IMR-90 (cell line): ENCODE measurements around the gene LINC01488. TPM values are rescaled to one million over a fixed set of nuclear protein-coding genes. Genes with fewer than 3 reads are reported as not detected.

Experiments
- ATAC-seq: fragments of 200-7000 bp; cut with Tn5 transposase; 2 replicates; pipeline ENCODE4 v1.9.1; 2020; ENCODE audit warnings: low read depth, mild to moderate bottlenecking, moderate library complexity
- BruUV-seq: library from RNA; stranded (reverse); fragments of 400-500 nt; replicated peaks from 2 replicates; lab custom pipeline; 2021; lab: Mats Ljungman, UMichigan
- CTCF ChIA-PET: fragments of 300-600 bp; formaldehyde crosslinking; extraction: SDS; loops from one replicate; lab custom pipeline; 2021; ENCODE audit warnings: antibody characterized with exemption; lab: Yijun Ruan, JAX
- POLR2A ChIA-PET: fragments of 300-600 bp; sonication (Branson Sonifier 250); formaldehyde crosslinking; loops from one replicate; lab custom pipeline; 2022; ENCODE audit warnings: antibody characterized with exemption; ENCODE audit not compliant: unreplicated experiment; lab: Charles Lee
- DNase-seq: peaks from one replicate; pipeline ENCODE4 v3.0.0; 2013
- H2AFZ ChIP-seq: replicated peaks from 2 replicates; pipeline ENCODE3; 2013; ENCODE audit warnings: low read length, mild to moderate bottlenecking; ENCODE audit not compliant: poor library complexity
- H2AK5ac ChIP-seq: 2 replicates; pipeline ENCODE4 v1.6.1; 2013; ENCODE audit warnings: low read depth, low read length, inconsistent platforms
- H2AK9ac ChIP-seq: replicated peaks from 2 replicates; pipeline ENCODE3; 2013; ENCODE audit warnings: mild to moderate bottlenecking, low read depth, low read length, moderate library complexity; ENCODE audit not compliant: poor library complexity
- H2BK120ac ChIP-seq: 2 replicates; pipeline ENCODE4 v1.6.1; 2013; ENCODE audit warnings: low read depth, low read length, inconsistent platforms
- H2BK15ac ChIP-seq: 3 replicates; pipeline ENCODE4 v1.6.1; 2013; ENCODE audit warnings: low read depth, low read length, inconsistent platforms
- H2BK20ac ChIP-seq: 2 replicates; pipeline ENCODE4 v1.6.1; 2013; ENCODE audit warnings: low read depth, mild to moderate bottlenecking, inconsistent platforms, low read length, moderate library complexity
- H2BK5ac ChIP-seq: 2 replicates; pipeline ENCODE4 v1.6.1; 2013; ENCODE audit warnings: mild to moderate bottlenecking, low read depth, low read length, inconsistent platforms; ENCODE audit not compliant: poor library complexity, severe bottlenecking
- H3K14ac ChIP-seq: replicated peaks from 2 replicates; pipeline ENCODE4 v1.6.1; 2013; ENCODE audit warnings: low read depth, low read length, inconsistent platforms
- H3K18ac ChIP-seq: 2 replicates; pipeline ENCODE4 v1.6.1; 2013; ENCODE audit warnings: low read depth, low read length, control low read depth
- H3K23ac ChIP-seq: 2 replicates; pipeline ENCODE4 v1.6.1; 2013; ENCODE audit warnings: low read depth, low read length, inconsistent platforms
- H3K27ac ChIP-seq: 2 replicates; pipeline ENCODE4 v1.5.1; 2013; ENCODE audit warnings: mild to moderate bottlenecking, control low read depth, low read length; ENCODE audit not compliant: insufficient read depth
- H3K27me3 ChIP-seq: 2 replicates; pipeline ENCODE4 v1.6.1; 2013; ENCODE audit warnings: low read length; ENCODE audit not compliant: control insufficient read depth, insufficient read depth
- H3K36me3 ChIP-seq: 2 replicates; pipeline ENCODE4 v1.6.1; 2013; ENCODE audit warnings: low read length, mixed read lengths; ENCODE audit not compliant: control insufficient read depth, insufficient read depth
- H3K4ac ChIP-seq: 2 replicates; pipeline ENCODE4 v1.6.1; 2013; ENCODE audit warnings: low read depth, low read length, inconsistent platforms
- H3K4me1 ChIP-seq: 2 replicates; pipeline ENCODE4 v1.6.1; 2013; ENCODE audit warnings: low read length, mixed read lengths; ENCODE audit not compliant: control insufficient read depth, insufficient read depth
- H3K4me2 ChIP-seq: 2 replicates; pipeline ENCODE4 v1.6.1; 2013; ENCODE audit warnings: low read depth, mild to moderate bottlenecking, control low read depth, low read length, moderate library complexity
- H3K4me3 ChIP-seq: 2 replicates; pipeline ENCODE4 v1.5.1; 2013; ENCODE audit warnings: low read depth, mild to moderate bottlenecking, control low read depth, low read length, moderate library complexity; ENCODE audit not compliant: insufficient read depth
- H3K56ac ChIP-seq: 2 replicates; pipeline ENCODE4 v1.6.1; 2013; ENCODE audit warnings: low read length, inconsistent platforms; ENCODE audit not compliant: insufficient read depth; ENCODE audit errors: extremely low read depth
- H3K79me1 ChIP-seq, 2 experiments: 2 replicates each; pipeline ENCODE4 v1.6.1; 2013; ENCODE audit warnings: low read length in 2 of 2, inconsistent platforms in 1 of 2, low read depth in 1 of 2
- H3K9ac ChIP-seq: 2 replicates; pipeline ENCODE4 v1.6.1; 2013; ENCODE audit warnings: low read depth, low read length, control low read depth
- H3K9me1 ChIP-seq: 2 replicates; pipeline ENCODE4 v1.6.1; 2013; ENCODE audit warnings: low read length, inconsistent platforms; ENCODE audit not compliant: insufficient read depth
- H3K9me3 ChIP-seq: 2 replicates; pipeline ENCODE4 v1.6.1; 2013; ENCODE audit warnings: low read length; ENCODE audit not compliant: control insufficient read depth, insufficient read depth
- H4K20me1 ChIP-seq: 2 replicates; pipeline ENCODE4 v1.6.1; 2013; ENCODE audit warnings: low read length, inconsistent platforms; ENCODE audit not compliant: insufficient read depth
- H4K5ac ChIP-seq: 2 replicates; pipeline ENCODE4 v1.6.1; 2013; ENCODE audit warnings: mild to moderate bottlenecking, low read depth, low read length, control low read depth
- H4K8ac ChIP-seq, 2 experiments: 2 replicates each; pipeline ENCODE4 v1.6.1; 2013; ENCODE audit warnings: low read depth in 2 of 2, low read length in 2 of 2, control low read depth in 1 of 2, inconsistent platforms in 1 of 2
- H4K91ac ChIP-seq: 2 replicates; pipeline ENCODE4 v1.6.1; 2013; ENCODE audit warnings: low read depth, low read length, inconsistent platforms; ENCODE audit not compliant: insufficient read depth
- BHLHE40 ChIP-seq: fragments of 150-350 bp; IDR thresholded peaks from 2 replicates; pipeline ENCODE4 v1.6.1; 2016; ENCODE audit warnings: mild to moderate bottlenecking, low read depth, low read length
- CEBPB ChIP-seq: IDR thresholded peaks from 2 replicates; pipeline ENCODE4 v1.6.1; 2012; ENCODE audit warnings: low read depth, low read length, improper control_type of control experiment
- CHD1 ChIP-seq: IDR thresholded peaks from 2 replicates; pipeline ENCODE4 v1.6.1; 2012; ENCODE audit warnings: low read depth, low read length, improper control_type of control experiment
- CTCF ChIP-seq: conservative IDR thresholded peaks from 2 replicates; pipeline ENCODE4 v1.5.1; 2012; ENCODE audit warnings: mild to moderate bottlenecking, low read depth, low read length, improper control_type of control experiment
- FOS ChIP-seq: fragments of 150-350 bp; IDR thresholded peaks from 2 replicates; pipeline ENCODE4 v1.6.1; 2016; ENCODE audit warnings: low read depth, low read length
- MAFK ChIP-seq: IDR thresholded peaks from 2 replicates; pipeline ENCODE4 v1.6.1; 2012; ENCODE audit warnings: low read depth, low read length, improper control_type of control experiment
- MAZ ChIP-seq: IDR thresholded peaks from 2 replicates; pipeline ENCODE4 v1.6.1; 2012; ENCODE audit warnings: low read depth, mild to moderate bottlenecking, low read length, improper control_type of control experiment, moderate library complexity, borderline replicate concordance
- MXI1 ChIP-seq: IDR thresholded peaks from 2 replicates; pipeline ENCODE4 v1.6.1; 2012; ENCODE audit warnings: low read depth, mild to moderate bottlenecking, low read length, moderate library complexity, borderline replicate concordance
- RAD21 ChIP-seq: IDR thresholded peaks from 2 replicates; pipeline ENCODE4 v1.6.1; 2012; ENCODE audit warnings: low read length, improper control_type of control experiment
- RCOR1 ChIP-seq: IDR thresholded peaks from 2 replicates; pipeline ENCODE4 v1.6.1; 2012; ENCODE audit warnings: mild to moderate bottlenecking, low read length, improper control_type of control experiment; ENCODE audit not compliant: insufficient replicate concordance
- RFX5 ChIP-seq: IDR thresholded peaks from 2 replicates; pipeline ENCODE4 v1.8.0; 2012; ENCODE audit warnings: low read depth, mild to moderate bottlenecking, low read length, moderate library complexity
- SMC3 ChIP-seq: fragments of 150-350 bp; IDR thresholded peaks from 2 replicates; pipeline ENCODE4 v1.6.1; 2016; ENCODE audit warnings: low read depth, mild to moderate bottlenecking, antibody characterized with exemption, low read length, moderate library complexity
- WGBS, 2 experiments: methylation state at CpG; one replicate each; pipeline versions ENCODE4 v1.1.5 to v1.1.7; 2013; ENCODE audit warnings: missing lambda C conversion rate in 2 of 2; ENCODE audit not compliant: insufficient read length in 1 of 2; ENCODE audit errors: extremely low coverage in 2 of 2; 5-methylcytosine and 5-hydroxymethylcytosine counted together
- dilution Hi-C: fragments of 300-500 bp; cut with HindIII; formaldehyde crosslinking; loops from one replicate; pipeline ENCODE4 v1.14.3; 2018; ENCODE audit warnings: low sequenced_read_pairs; ENCODE audit not compliant: unreplicated experiment
- in situ Hi-C: fragments of 300-500 bp; cut with MboI; formaldehyde crosslinking; loops from 3 replicates; pipeline ENCODE4 v1.14.3; 2019; ENCODE audit warnings: low sequenced_read_pairs, inconsistent platforms, mixed read lengths
- intact Hi-C: fragments of 100-400 bp; cut with micrococcal nuclease; formaldehyde crosslinking; loops from 2 replicates; pipeline ENCODE4 v1.10.0; 2022
- polyA plus RNA-seq, 3 experiments: library from polyadenylated mRNA; depleted of rRNA; stranded (reverse); fragments of >200 nt; gene quantifications; 2 replicates each; pipeline ENCODE4 v1.2.3, GENCODE V29; 2012; ENCODE audit warnings: low replicate concordance in 1 of 3
- total RNA-seq: library from RNA; depleted of rRNA; stranded (reverse); fragments of >200 nt; gene quantifications from 2 replicates; pipeline ENCODE4 v1.2.3, GENCODE V29; 2012
- TF ChIP-seq, protein P1 (sequence below): fragments of 150-350 bp; IDR thresholded peaks from 2 replicates; pipeline ENCODE4 v1.6.1; 2017; ENCODE audit warnings: mild to moderate bottlenecking, antibody characterized with exemption, low read length, low read depth

The LINC01488 gene
- total and polyA plus RNA-seq, 2 of the 4 experiments (the other 2 are of a cell fraction) = not detected

DNA sequence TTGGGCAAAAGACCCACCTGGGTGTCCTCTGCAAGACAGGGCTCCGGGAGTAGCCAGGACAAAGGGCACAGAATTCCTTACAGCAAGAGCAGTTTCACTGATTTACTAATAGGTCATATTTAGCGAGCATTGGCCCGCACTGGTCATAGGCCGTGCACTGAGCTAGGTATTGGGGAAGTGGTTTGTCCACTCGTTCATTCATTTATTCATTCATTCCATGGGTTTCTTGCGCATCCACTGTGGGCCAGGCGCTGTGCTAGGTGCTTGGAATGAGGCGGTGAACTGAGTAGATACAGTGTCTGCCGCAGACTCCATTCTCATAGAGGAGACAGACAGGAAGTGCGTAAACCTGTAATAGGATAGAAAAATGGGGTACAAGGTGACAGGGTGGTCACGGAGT lies 13.2 kb upstream of the LINC01488 start:
- TF ChIP-seq MAFK (no peak), CHD1 (no peak), BHLHE40 (no peak), RFX5 (no peak), MXI1 (no peak), MAZ (no peak), SMC3 (no peak), CEBPB (no peak), CTCF (no peak), FOS (no peak), RAD21 (no peak), RCOR1 (no peak)
- TF ChIP-seq, protein P1, sequence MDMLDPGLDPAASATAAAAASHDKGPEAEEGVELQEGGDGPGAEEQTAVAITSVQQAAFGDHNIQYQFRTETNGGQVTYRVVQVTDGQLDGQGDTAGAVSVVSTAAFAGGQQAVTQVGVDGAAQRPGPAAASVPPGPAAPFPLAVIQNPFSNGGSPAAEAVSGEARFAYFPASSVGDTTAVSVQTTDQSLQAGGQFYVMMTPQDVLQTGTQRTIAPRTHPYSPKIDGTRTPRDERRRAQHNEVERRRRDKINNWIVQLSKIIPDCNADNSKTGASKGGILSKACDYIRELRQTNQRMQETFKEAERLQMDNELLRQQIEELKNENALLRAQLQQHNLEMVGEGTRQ = no peak
- no peak overlapping the region for H2BK5ac ChIP-seq
- no peak overlapping the region for H3K18ac ChIP-seq
- in situ Hi-C loops (no loop called here), dilution Hi-C loops (no loop called here), intact Hi-C loops (no loop called here)
- ChIA-PET CTCF (no interaction called here), POLR2A (no interaction called here)
- no peak overlapping the region for H4K91ac ChIP-seq
- no peaks in the 10 kb centered on the region for H3K79me1 ChIP-seq
- H3K27me3 ChIP-seq = no peaks in the 10 kb centered on the region
- H4K8ac ChIP-seq = no peak overlapping the region
- no peak overlapping the region for H3K56ac ChIP-seq
- no peak overlapping the region for H3K9ac ChIP-seq
- H3K4me1 ChIP-seq = peaks cover 6% of the 10 kb centered on the region
- H3K4ac ChIP-seq = no peak overlapping the region
- H3K9me3 ChIP-seq = peaks cover 2% of the 10 kb centered on the region
- DNase-seq (no peak), ATAC-seq (no peak)
- no TSS peak for BruUV-seq
- 100% methylated on average over 2 of the region's 11 CpGs; no CpG with 5 or more reads in 1 of the 2 experiments for WGBS, 2 experiments
- no peak overlapping the region for H2AK9ac ChIP-seq
- no peaks in the 10 kb centered on the region for H3K9me1 ChIP-seq
- no peaks in the 10 kb centered on the region for H3K36me3 ChIP-seq
- no peak overlapping the region for H3K4me3 ChIP-seq
- H2AK5ac ChIP-seq = no peak overlapping the region
- no peak overlapping the region for H3K23ac ChIP-seq
- H4K20me1 ChIP-seq = no peaks in the 10 kb centered on the region
- H3K14ac ChIP-seq = no peak overlapping the region
- no peak overlapping the region for H2BK15ac ChIP-seq
- H2BK20ac ChIP-seq = no peak overlapping the region
- H2BK120ac ChIP-seq = no peak overlapping the region
- no peak overlapping the region for H3K4me2 ChIP-seq
- H3K27ac ChIP-seq = no peak overlapping the region
- no peak overlapping the region for H4K5ac ChIP-seq
- H2AFZ ChIP-seq = no peak overlapping the region
